GM21619 (cell line): ENCODE measurements around the gene PPP2R2D.

ENCODE experiments used
- ATAC-seq: cut with Tn5 transposase; IDR thresholded peaks from one replicate; pipeline ENCODE4 v1.9.1; 2021; ENCODE audit not compliant: unreplicated experiment

Gene PPP2R2D

GRCh38 chr10:131900350-131901152 is at the start of gene PPP2R2D:
PPP2R2D (plus strand) TSS chr10:131901008; CDS start chr10:131901149, 141 bp downstream.
- ATAC-seq: peak; percentile 87

GRCh38 chr10:131851346-131851745 is 49.5 kb upstream of the PPP2R2D start:
- ATAC-seq: no peak

GRCh38 chr10:131852176-131852822 is 48.5 kb upstream of the PPP2R2D start:
- no peak for ATAC-seq

GRCh38 chr10:131852823-131853609 is 47.8 kb upstream of the PPP2R2D start:
- no peak for ATAC-seq

GRCh38 chr10:131853610-131853964 is 47.2 kb upstream of the PPP2R2D start:
- ATAC-seq: no peak

- no peak for ATAC-seq
These were observed 46.1 kb upstream of the PPP2R2D start for GRCh38 chr10:131854579-131855335.

GRCh38 chr10:131855461-131856401 is 45.1 kb upstream of the PPP2R2D start:
- ATAC-seq: no peak

GRCh38 chr10:131856441-131857094 is 44.2 kb upstream of the PPP2R2D start:
- ATAC-seq: no peak

GRCh38 chr10:131857156-131858117 is 43.4 kb upstream of the PPP2R2D start:
- ATAC-seq: no peak

GRCh38 chr10:131858118-131858515 is 42.7 kb upstream of the PPP2R2D start:
- no peak for ATAC-seq

GRCh38 chr10:131858583-131859340 is 42.0 kb upstream of the PPP2R2D start:
- ATAC-seq: no peak

GRCh38 chr10:131859341-131860020 is 41.3 kb upstream of the PPP2R2D start:
- ATAC-seq: no peak

GRCh38 chr10:131860311-131860710 is 40.5 kb upstream of the PPP2R2D start:
- no peak for ATAC-seq

- ATAC-seq: no peak
These were observed 39.9 kb upstream of the PPP2R2D start for GRCh38 chr10:131860806-131861440.

- no peak for ATAC-seq
These were observed 38.3 kb upstream of the PPP2R2D start for GRCh38 chr10:131862548-131862947.

GRCh38 chr10:131865223-131865917 is 35.4 kb upstream of the PPP2R2D start:
- ATAC-seq: no peak
